Fibroblast of the conjunctiva (primary cell): ENCODE measurements around the gene ST6GALNAC5.
"Not testable (repeated sequence)": the region's sequence is repeated elsewhere in the genome, so short reads cannot be mapped to it uniquely, and the experiment has no call there.

ENCODE experiments used
- DNase-seq: peaks from one replicate; pipeline ENCODE4 v3.0.0-alpha.2; 2010; ENCODE audit warnings: low read depth

The ST6GALNAC5 gene

GRCh38 chr1:76938304-76938703 is 71.0 kb downstream of the ST6GALNAC5 start:
- DNase-seq, result no peak

GRCh38 chr1:76939050-76939816 is 72.0 kb downstream of the ST6GALNAC5 start:
- peak; percentile 20 for DNase-seq

GRCh38 chr1:76939817-76940216 is 72.5 kb downstream of the ST6GALNAC5 start:
- no peak for DNase-seq

- no peak for DNase-seq
These were observed 73.5 kb downstream of the ST6GALNAC5 start for GRCh38 chr1:76940571-76941335.

GRCh38 chr1:76942549-76942948 is 75.3 kb downstream of the ST6GALNAC5 start:
- no peak for DNase-seq

GRCh38 chr1:76944942-76945341 is 77.7 kb downstream of the ST6GALNAC5 start:
- no peak for DNase-seq

- DNase-seq, result no peak
These were observed 81.6 kb downstream of the ST6GALNAC5 start for GRCh38 chr1:76948846-76949245.

GRCh38 chr1:76949503-76949902 is 82.2 kb downstream of the ST6GALNAC5 start:
- no peak for DNase-seq

- no peak for DNase-seq
These were observed 83.0 kb downstream of the ST6GALNAC5 start for GRCh38 chr1:76950306-76950705.

GRCh38 chr1:76951153-76951552 is 83.9 kb downstream of the ST6GALNAC5 start:
- no peak for DNase-seq

GRCh38 chr1:76955652-76956051 is 88.4 kb downstream of the ST6GALNAC5 start:
- peak; percentile 23 for DNase-seq

GRCh38 chr1:76957961-76958360 is 90.7 kb downstream of the ST6GALNAC5 start:
- no peak for DNase-seq

- DNase-seq, result no peak
These were observed 91.5 kb downstream of the ST6GALNAC5 start for GRCh38 chr1:76958828-76959227.

GRCh38 chr1:76959556-76959955 is 92.3 kb downstream of the ST6GALNAC5 start:
- DNase-seq, result no peak

- DNase-seq, result no peak
These were observed 94.0 kb downstream of the ST6GALNAC5 start for GRCh38 chr1:76961181-76961819.

GRCh38 chr1:76961820-76962207 is 94.5 kb downstream of the ST6GALNAC5 start:
- DNase-seq, result no peak

- DNase-seq, result not testable (repeated sequence)
These were observed 114.0 kb downstream of the ST6GALNAC5 start for GRCh38 chr1:76981267-76981666.

- DNase-seq, result no peak
These were observed 122.7 kb downstream of the ST6GALNAC5 start for GRCh38 chr1:76989976-76990375.

GRCh38 chr1:76993036-76993435 is 125.8 kb downstream of the ST6GALNAC5 start:
- no peak for DNase-seq

- DNase-seq, result peak; percentile 78
These were observed 131.4 kb downstream of the ST6GALNAC5 start for GRCh38 chr1:76998582-76999223.

GRCh38 chr1:77007675-77008074 is 140.4 kb downstream of the ST6GALNAC5 start:
- no peak for DNase-seq

GRCh38 chr1:77010937-77011336 is 143.7 kb downstream of the ST6GALNAC5 start:
- no peak for DNase-seq
